ENCODE results near the gene TRHDE. TPM values are rescaled to one million over a fixed set of nuclear protein-coding genes. Genes with fewer than 3 reads are reported as not detected.
A peak's percentile ranks its signal among the peaks of the same experiment; 100 is the strongest.

The TRHDE gene
- total RNA-seq, result 1 to 10 TPM; 1.8 to 2.3 TPM
- polyA plus RNA-seq, result under 1 TPM; 0.13 to 0.20 TPM
- long read RNA-seq, donor 1, result 0 reads
- long read RNA-seq, donor 2, partial matches to known transcripts, result 1 of 2 reads
- long read RNA-seq, donor 2, other reads (novel, unspliced or antisense), result 1 of 2 reads

- intact Hi-C loops (cut with DNase I), result no loop called here
- DNase-seq, result peak; percentile 51 to 79
- ATAC-seq (ENCODE audit: low FRiP score), result peak; percentile 55
- H3K27me3 ChIP-seq (ENCODE audit: control insufficient read depth in 1 of 2, insufficient read depth in 2 of 2, low read length in 1 of 2), result no peaks in the 10 kb centered on the region
- no peaks in the 10 kb centered on the region for H3K4me1 ChIP-seq (ENCODE audit: control insufficient read depth in 1 of 2, insufficient read depth in 2 of 2, low read length in 2 of 2)
- H3K4me3 ChIP-seq (ENCODE audit: low read length in 2 of 2), result peak within 1 kb of the TSS; percentile 23 to 45
- H3K36me3 ChIP-seq (ENCODE audit: control insufficient read depth in 1 of 2, insufficient read depth in 2 of 2, low read length in 1 of 2), result no peaks in the 10 kb centered on the region
- WGBS, 2 donors, result 1% methylated on average over 44 to 60 of the region's 60 CpGs
- no peak within 1 kb of the TSS for H3K27ac ChIP-seq (ENCODE audit: low read depth in 1 of 2, low read length in 2 of 2)
- no peaks in the 10 kb centered on the region for H3K9me3 ChIP-seq (ENCODE audit: control insufficient read depth, low read length)
Measured at GRCh38 chr12:72272091-72272661, at the start of gene TRHDE. TSS of gene TRHDE (plus strand) at chr12:72272370. CDS start at chr12:72272644, 274 bp downstream.

GRCh38 chr12:72226510-72226909 lies 45.7 kb upstream of the TRHDE start:
- no peaks in the 10 kb centered on the region for H3K27me3 ChIP-seq (ENCODE audit: control insufficient read depth in 1 of 2, insufficient read depth in 2 of 2, low read length in 1 of 2)
- H3K9me3 ChIP-seq (ENCODE audit: control insufficient read depth, low read length), result no peaks in the 10 kb centered on the region
- H3K36me3 ChIP-seq (ENCODE audit: control insufficient read depth in 1 of 2, insufficient read depth in 2 of 2, low read length in 1 of 2), result no peaks in the 10 kb centered on the region
- intact Hi-C loops (cut with DNase I), result no loop called here
- H3K27ac ChIP-seq (ENCODE audit: low read depth in 1 of 2, low read length in 2 of 2), result no peak overlapping the region
- H3K4me1 ChIP-seq (ENCODE audit: control insufficient read depth in 1 of 2, insufficient read depth in 2 of 2, low read length in 2 of 2), result no peaks in the 10 kb centered on the region
- no peak for DNase-seq
- no peak for ATAC-seq (ENCODE audit: low FRiP score)
- 76 to 83% methylated on average over 1 of the region's 1 CpG for WGBS, 2 donors
- H3K4me3 ChIP-seq (ENCODE audit: low read length in 2 of 2), result no peak overlapping the region

GRCh38 chr12:72228424-72228823 lies 43.7 kb upstream of the TRHDE start:
- intact Hi-C loops (cut with DNase I), result no loop called here
- Histone ChIP-seq H3K4me1 (ENCODE audit: control insufficient read depth in 1 of 2, insufficient read depth in 2 of 2, low read length in 2 of 2) (no peaks in the 10 kb centered on the region), H3K4me3 (ENCODE audit: low read length in 2 of 2) (no peak overlapping the region), H3K27me3 (ENCODE audit: control insufficient read depth in 1 of 2, insufficient read depth in 2 of 2, low read length in 1 of 2) (no peaks in the 10 kb centered on the region), H3K27ac (ENCODE audit: low read depth in 1 of 2, low read length in 2 of 2) (no peak overlapping the region), H3K9me3 (ENCODE audit: control insufficient read depth, low read length) (no peaks in the 10 kb centered on the region), H3K36me3 (ENCODE audit: control insufficient read depth in 1 of 2, insufficient read depth in 2 of 2, low read length in 1 of 2) (no peaks in the 10 kb centered on the region)
- ATAC-seq (ENCODE audit: low FRiP score), result no peak
- DNase-seq, result no peak

GRCh38 chr12:72230589-72230988 lies 41.6 kb upstream of the TRHDE start:
- H3K4me3 ChIP-seq (ENCODE audit: low read length in 2 of 2), result no peak overlapping the region
- DNase-seq (no peak), ATAC-seq (ENCODE audit: low FRiP score) (no peak)
- H3K27me3 ChIP-seq (ENCODE audit: control insufficient read depth in 1 of 2, insufficient read depth in 2 of 2, low read length in 1 of 2), result no peaks in the 10 kb centered on the region
- WGBS, 2 donors, result 7 to 10% methylated on average over 4 of the region's 4 CpGs
- H3K9me3 ChIP-seq (ENCODE audit: control insufficient read depth, low read length), result no peaks in the 10 kb centered on the region
- no peak overlapping the region for H3K27ac ChIP-seq (ENCODE audit: low read depth in 1 of 2, low read length in 2 of 2)
- H3K36me3 ChIP-seq (ENCODE audit: control insufficient read depth in 1 of 2, insufficient read depth in 2 of 2, low read length in 1 of 2), result no peaks in the 10 kb centered on the region
- intact Hi-C loops (cut with DNase I), result no loop called here
- H3K4me1 ChIP-seq (ENCODE audit: control insufficient read depth in 1 of 2, insufficient read depth in 2 of 2, low read length in 2 of 2), result no peaks in the 10 kb centered on the region

GRCh38 chr12:72234886-72235285 lies 37.3 kb upstream of the TRHDE start:
- intact Hi-C loops (cut with DNase I), result no loop called here
- 74 to 90% methylated on average over 2 of the region's 2 CpGs for WGBS, 2 donors

GRCh38 chr12:72236071-72236705 lies 36.0 kb upstream of the TRHDE start:
- H3K4me3 ChIP-seq (ENCODE audit: low read length in 2 of 2), result no peak overlapping the region

More at GRCh38 chr12:72234886-72235285, 37.3 kb upstream of the TRHDE start:
- ATAC-seq (ENCODE audit: low FRiP score) (no peak), DNase-seq (no peak)
- Histone ChIP-seq H3K4me1 (ENCODE audit: control insufficient read depth in 1 of 2, insufficient read depth in 2 of 2, low read length in 2 of 2) (no peaks in the 10 kb centered on the region), H3K36me3 (ENCODE audit: control insufficient read depth in 1 of 2, insufficient read depth in 2 of 2, low read length in 1 of 2) (no peaks in the 10 kb centered on the region), H3K4me3 (ENCODE audit: low read length in 2 of 2) (no peak overlapping the region), H3K27me3 (ENCODE audit: control insufficient read depth in 1 of 2, insufficient read depth in 2 of 2, low read length in 1 of 2) (no peaks in the 10 kb centered on the region), H3K9me3 (ENCODE audit: control insufficient read depth, low read length) (no peaks in the 10 kb centered on the region), H3K27ac (ENCODE audit: low read depth in 1 of 2, low read length in 2 of 2) (no peak overlapping the region)

GRCh38 chr12:72241552-72241951 lies 30.6 kb upstream of the TRHDE start:
- DNase-seq (no peak), ATAC-seq (ENCODE audit: low FRiP score) (no peak)
- no peak overlapping the region for H3K4me3 ChIP-seq (ENCODE audit: low read length in 2 of 2)
- no peaks in the 10 kb centered on the region for H3K36me3 ChIP-seq (ENCODE audit: control insufficient read depth in 1 of 2, insufficient read depth in 2 of 2, low read length in 1 of 2)
- no peaks in the 10 kb centered on the region for H3K4me1 ChIP-seq (ENCODE audit: control insufficient read depth in 1 of 2, insufficient read depth in 2 of 2, low read length in 2 of 2)
- H3K9me3 ChIP-seq (ENCODE audit: control insufficient read depth, low read length), result no peaks in the 10 kb centered on the region
- 64 to 69% methylated on average over 3 of the region's 3 CpGs for WGBS, 2 donors
- H3K27me3 ChIP-seq (ENCODE audit: control insufficient read depth in 1 of 2, insufficient read depth in 2 of 2, low read length in 1 of 2), result no peaks in the 10 kb centered on the region
- H3K27ac ChIP-seq (ENCODE audit: low read depth in 1 of 2, low read length in 2 of 2), result no peak overlapping the region
- intact Hi-C loops (cut with DNase I), result no loop called here

More at GRCh38 chr12:72236071-72236705, 36.0 kb upstream of the TRHDE start:
- ATAC-seq (ENCODE audit: low FRiP score) (no peak), DNase-seq (no peak)
- H3K4me1 ChIP-seq (ENCODE audit: control insufficient read depth in 1 of 2, insufficient read depth in 2 of 2, low read length in 2 of 2), result no peaks in the 10 kb centered on the region
- no peaks in the 10 kb centered on the region for H3K9me3 ChIP-seq (ENCODE audit: control insufficient read depth, low read length)
- intact Hi-C loops (cut with DNase I), result no loop called here
- H3K36me3 ChIP-seq (ENCODE audit: control insufficient read depth in 1 of 2, insufficient read depth in 2 of 2, low read length in 1 of 2), result no peaks in the 10 kb centered on the region
- no peaks in the 10 kb centered on the region for H3K27me3 ChIP-seq (ENCODE audit: control insufficient read depth in 1 of 2, insufficient read depth in 2 of 2, low read length in 1 of 2)
- 48 to 53% methylated on average over 1 of the region's 1 CpG for WGBS, 2 donors
- no peak overlapping the region for H3K27ac ChIP-seq (ENCODE audit: low read depth in 1 of 2, low read length in 2 of 2)

GRCh38 chr12:72242946-72243345 lies 29.2 kb upstream of the TRHDE start:
- intact Hi-C loops (cut with DNase I), result no loop called here
- Histone ChIP-seq H3K36me3 (ENCODE audit: control insufficient read depth in 1 of 2, insufficient read depth in 2 of 2, low read length in 1 of 2) (no peaks in the 10 kb centered on the region), H3K27ac (ENCODE audit: low read depth in 1 of 2, low read length in 2 of 2) (no peak overlapping the region), H3K9me3 (ENCODE audit: control insufficient read depth, low read length) (no peaks in the 10 kb centered on the region), H3K4me3 (ENCODE audit: low read length in 2 of 2) (no peak overlapping the region), H3K4me1 (ENCODE audit: control insufficient read depth in 1 of 2, insufficient read depth in 2 of 2, low read length in 2 of 2) (no peaks in the 10 kb centered on the region), H3K27me3 (ENCODE audit: control insufficient read depth in 1 of 2, insufficient read depth in 2 of 2, low read length in 1 of 2) (no peaks in the 10 kb centered on the region)
- no peak for ATAC-seq (ENCODE audit: low FRiP score)
- WGBS, 2 donors, result 96 to 98% methylated on average over 2 of the region's 2 CpGs
- DNase-seq, result no peak

- WGBS, 2 donors, result 31 to 36% methylated on average over 4 of the region's 4 CpGs
- Histone ChIP-seq H3K4me1 (ENCODE audit: control insufficient read depth in 1 of 2, insufficient read depth in 2 of 2, low read length in 2 of 2) (no peaks in the 10 kb centered on the region), H3K27ac (ENCODE audit: low read depth in 1 of 2, low read length in 2 of 2) (no peak overlapping the region), H3K4me3 (ENCODE audit: low read length in 2 of 2) (no peak overlapping the region), H3K36me3 (ENCODE audit: control insufficient read depth in 1 of 2, insufficient read depth in 2 of 2, low read length in 1 of 2) (no peaks in the 10 kb centered on the region), H3K9me3 (ENCODE audit: control insufficient read depth, low read length) (no peaks in the 10 kb centered on the region), H3K27me3 (ENCODE audit: control insufficient read depth in 1 of 2, insufficient read depth in 2 of 2, low read length in 1 of 2) (no peaks in the 10 kb centered on the region)
- ATAC-seq (ENCODE audit: low FRiP score) (no peak), DNase-seq (no peak)
- intact Hi-C loops (cut with DNase I), result no loop called here
Measured at GRCh38 chr12:72246370-72246769, 25.8 kb upstream of the TRHDE start.
